K562 (cell line): ENCODE measurements around the gene DNASE2. TPM values are rescaled to one million over a fixed set of nuclear protein-coding genes. Genes with fewer than 3 reads are reported as not detected.

Source experiments
- NR2C1 ChIP-seq, 2 experiments: fragments of 450-650 bp; IDR thresholded peaks; 2 replicates each; pipeline ENCODE4 v1.6.1; 2017; ENCODE audit warnings: mild to moderate bottlenecking in 2 of 2, antibody characterized with exemption in 1 of 2, inconsistent platforms in 1 of 2, missing compliant biosample characterization in 1 of 2, missing genetic modification characterization in 1 of 2
- RCOR1 ChIP-seq, 2 experiments: IDR thresholded peaks; 2 replicates each; pipeline ENCODE4 v1.6.1; 2012; ENCODE audit warnings: low read depth in 2 of 2, low read length in 2 of 2, borderline replicate concordance in 1 of 2, improper control_type of control experiment in 1 of 2
- SMAD4 ChIP-seq: fragments of 250-450 bp; sonication (Bioruptor Pico); conservative IDR thresholded peaks from 2 replicates; pipeline ENCODE4 v1.8.0; 2021; ENCODE audit warnings: inconsistent platforms, mild to moderate bottlenecking, moderate library complexity
- polyA plus RNA-seq, 8 experiments: library from polyadenylated mRNA; depleted of rRNA in 4 of 8; stranded (reverse) in 5 of 8; unstranded in 3 of 8; fragments of >200 nt; fragmentation: Nextera tagmentation in 2 of 8; fragmentation: Illumina TruSeq in 1 of 8; extraction: Ambion mirVana in 2 of 8; extraction: Trizol in 1 of 8; gene quantifications; 2 replicates each; pipeline versions ENCODE4 v1.2.1 to v1.2.3, GENCODE V29; 2011 to 2014; ENCODE audit warnings: inconsistent platforms in 1 of 8, missing spikeins in 1 of 8
- total RNA-seq, 7 experiments: library from RNA; depleted of rRNA in 6 of 7; stranded (reverse); fragments of >200 nt in 6 of 7; fragmentation: Illumina TruSeq in 2 of 7; extraction: Trizol in 2 of 7; gene quantifications; 2 replicates each; pipeline versions ENCODE4 v1.2.1 to v1.2.3, GENCODE V29; 2011 to 2021; ENCODE audit warnings: low replicate concordance in 1 of 7
- TF ChIP-seq, protein P1 (sequence below), 2 experiments: fragments of 450-650 bp in 1 of 2; sonication (generic) in 1 of 2; formaldehyde crosslinking in 1 of 2; IDR thresholded peaks; 2 replicates each; pipeline versions ENCODE4 v1.7.1 to v1.9.0; 2016 to 2022; ENCODE audit warnings: inconsistent platforms in 1 of 2, mild to moderate bottlenecking in 1 of 2, missing genetic modification reagents in 1 of 2
- TF ChIP-seq, protein P2 (sequence below): fragments of 450-650 bp; IDR thresholded peaks from one replicate; pipeline ENCODE4 v1.6.1; 2018; ENCODE audit warnings: mild to moderate bottlenecking, moderate library complexity; ENCODE audit not compliant: partially characterized antibody

The DNASE2 gene
- total and polyA plus RNA-seq, 9 of the 15 experiments (the other 6 are each of a cell fraction or from before 2014, with no cell fraction given), result 4.4 to 27.0 (median 20.2) TPM

DNA sequence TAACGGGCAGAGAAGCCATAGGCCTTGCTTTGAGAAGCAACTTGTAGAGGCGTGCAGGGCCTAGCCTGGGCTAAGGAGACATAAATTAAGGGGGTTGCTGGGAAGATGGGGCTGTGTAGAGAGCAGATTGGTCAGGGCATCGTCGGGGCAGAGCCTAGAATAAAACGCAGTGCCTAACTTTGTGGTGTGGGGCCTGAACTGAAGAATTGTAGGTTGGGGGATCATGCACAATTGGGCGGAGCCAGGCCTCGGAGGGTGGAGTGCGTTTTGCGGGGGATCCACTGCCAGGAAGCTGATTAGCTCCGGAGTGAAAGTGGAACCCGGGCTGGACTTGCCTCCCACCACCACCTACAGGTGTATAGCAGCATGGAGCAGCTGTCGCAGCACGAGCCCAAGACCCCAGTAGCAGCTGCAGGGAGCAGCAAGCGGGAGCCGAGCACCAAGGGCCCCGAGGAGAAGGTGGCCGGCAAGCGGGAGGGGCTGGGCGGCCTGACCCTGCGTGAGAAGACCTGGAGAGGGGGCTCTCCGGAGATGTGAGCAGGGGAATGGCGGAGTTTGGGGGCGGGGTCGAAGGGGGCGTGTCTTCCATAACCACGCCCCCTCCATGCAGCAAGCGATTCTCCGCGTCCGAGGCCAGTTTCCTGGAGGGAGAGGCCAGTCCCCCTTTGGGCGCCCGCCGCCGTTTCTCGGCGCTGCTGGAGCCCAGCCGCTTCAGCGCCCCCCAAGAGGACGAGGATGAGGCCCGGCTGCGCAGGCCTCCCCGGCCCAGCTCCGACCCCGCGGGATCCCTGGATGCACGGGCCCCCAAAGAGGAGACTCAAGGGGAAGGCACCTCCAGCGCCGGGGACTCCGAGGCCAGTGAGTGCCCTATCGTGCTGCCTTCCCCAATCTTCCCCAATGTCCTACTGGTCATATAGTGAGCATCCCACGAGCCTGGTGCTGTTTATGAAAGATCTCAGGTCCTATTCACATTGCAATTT is 13.8 kb downstream of the DNASE2 start (continued):
- TF ChIP-seq, protein P1, sequence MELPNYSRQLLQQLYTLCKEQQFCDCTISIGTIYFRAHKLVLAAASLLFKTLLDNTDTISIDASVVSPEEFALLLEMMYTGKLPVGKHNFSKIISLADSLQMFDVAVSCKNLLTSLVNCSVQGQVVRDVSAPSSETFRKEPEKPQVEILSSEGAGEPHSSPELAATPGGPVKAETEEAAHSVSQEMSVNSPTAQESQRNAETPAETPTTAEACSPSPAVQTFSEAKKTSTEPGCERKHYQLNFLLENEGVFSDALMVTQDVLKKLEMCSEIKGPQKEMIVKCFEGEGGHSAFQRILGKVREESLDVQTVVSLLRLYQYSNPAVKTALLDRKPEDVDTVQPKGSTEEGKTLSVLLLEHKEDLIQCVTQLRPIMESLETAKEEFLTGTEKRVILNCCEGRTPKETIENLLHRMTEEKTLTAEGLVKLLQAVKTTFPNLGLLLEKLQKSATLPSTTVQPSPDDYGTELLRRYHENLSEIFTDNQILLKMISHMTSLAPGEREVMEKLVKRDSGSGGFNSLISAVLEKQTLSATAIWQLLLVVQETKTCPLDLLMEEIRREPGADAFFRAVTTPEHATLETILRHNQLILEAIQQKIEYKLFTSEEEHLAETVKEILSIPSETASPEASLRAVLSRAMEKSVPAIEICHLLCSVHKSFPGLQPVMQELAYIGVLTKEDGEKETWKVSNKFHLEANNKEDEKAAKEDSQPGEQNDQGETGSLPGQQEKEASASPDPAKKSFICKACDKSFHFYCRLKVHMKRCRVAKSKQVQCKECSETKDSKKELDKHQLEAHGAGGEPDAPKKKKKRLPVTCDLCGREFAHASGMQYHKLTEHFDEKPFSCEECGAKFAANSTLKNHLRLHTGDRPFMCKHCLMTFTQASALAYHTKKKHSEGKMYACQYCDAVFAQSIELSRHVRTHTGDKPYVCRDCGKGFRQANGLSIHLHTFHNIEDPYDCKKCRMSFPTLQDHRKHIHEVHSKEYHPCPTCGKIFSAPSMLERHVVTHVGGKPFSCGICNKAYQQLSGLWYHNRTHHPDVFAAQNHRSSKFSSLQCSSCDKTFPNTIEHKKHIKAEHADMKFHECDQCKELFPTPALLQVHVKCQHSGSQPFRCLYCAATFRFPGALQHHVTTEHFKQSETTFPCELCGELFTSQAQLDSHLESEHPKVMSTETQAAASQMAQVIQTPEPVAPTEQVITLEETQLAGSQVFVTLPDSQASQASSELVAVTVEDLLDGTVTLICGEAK (IDR thresholded peaks at IDR 0.05), result no peak; the same call in 1 of the 2 replicates
- TF ChIP-seq, protein P1 (CRISPR knock-in tag; IDR thresholded peaks at IDR 0.05), result no peak
- TF ChIP-seq RCOR1 (IDR thresholded peaks at IDR 0.05; ENCODE audit: borderline replicate concordance in 1 of 2, low read depth in 2 of 2, low read length in 2 of 2), result peak in 1 of 2 experiments; percentile 6; a peak in 1 of 4 replicates
- no peak for TF ChIP-seq SMAD4
- TF ChIP-seq, protein P2, sequence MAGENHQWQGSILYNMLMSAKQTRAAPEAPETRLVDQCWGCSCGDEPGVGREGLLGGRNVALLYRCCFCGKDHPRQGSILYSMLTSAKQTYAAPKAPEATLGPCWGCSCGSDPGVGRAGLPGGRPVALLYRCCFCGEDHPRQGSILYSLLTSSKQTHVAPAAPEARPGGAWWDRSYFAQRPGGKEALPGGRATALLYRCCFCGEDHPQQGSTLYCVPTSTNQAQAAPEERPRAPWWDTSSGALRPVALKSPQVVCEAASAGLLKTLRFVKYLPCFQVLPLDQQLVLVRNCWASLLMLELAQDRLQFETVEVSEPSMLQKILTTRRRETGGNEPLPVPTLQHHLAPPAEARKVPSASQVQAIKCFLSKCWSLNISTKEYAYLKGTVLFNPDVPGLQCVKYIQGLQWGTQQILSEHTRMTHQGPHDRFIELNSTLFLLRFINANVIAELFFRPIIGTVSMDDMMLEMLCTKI, result no peak
- TF ChIP-seq NR2C1 (IDR thresholded peaks at IDR 0.05), result no peak
- no peak for TF ChIP-seq NR2C1 (tag; IDR thresholded peaks at IDR 0.05)
